NOMO-1 treated with DMSO at 0.1 percent for 48 hours (cell line): ENCODE measurements around the gene ODAM.
"Not testable (repeated sequence)": the region's sequence is repeated elsewhere in the genome, so short reads cannot be mapped to it uniquely, and the experiment has no call there.

ENCODE experiments used
- DNase-seq: peaks from one replicate; lab custom pipeline; 2025; ENCODE audit not compliant: unreplicated experiment; lab: John Stamatoyannopoulos, UW

The ODAM gene

DNA sequence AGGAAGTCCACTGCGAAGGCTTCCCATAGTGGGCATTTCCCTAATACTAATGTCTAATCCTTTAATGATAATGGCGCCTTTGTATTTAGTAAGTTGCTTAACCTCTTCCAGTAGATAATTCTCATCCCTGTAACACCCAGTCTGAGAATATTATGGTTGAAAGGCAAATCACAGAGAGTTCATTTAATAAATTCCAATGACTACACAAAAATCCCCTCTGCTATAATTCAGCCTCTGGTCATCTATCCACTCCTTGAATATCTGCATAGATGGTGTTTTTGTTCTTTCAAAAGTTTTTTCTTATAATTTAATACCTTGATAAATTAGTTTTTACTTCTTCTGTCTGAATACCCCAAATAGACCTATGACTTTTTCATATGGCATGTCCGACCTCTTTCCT, 25.9 kb downstream of the ODAM start:
- not testable (repeated sequence) for DNase-seq

DNA sequence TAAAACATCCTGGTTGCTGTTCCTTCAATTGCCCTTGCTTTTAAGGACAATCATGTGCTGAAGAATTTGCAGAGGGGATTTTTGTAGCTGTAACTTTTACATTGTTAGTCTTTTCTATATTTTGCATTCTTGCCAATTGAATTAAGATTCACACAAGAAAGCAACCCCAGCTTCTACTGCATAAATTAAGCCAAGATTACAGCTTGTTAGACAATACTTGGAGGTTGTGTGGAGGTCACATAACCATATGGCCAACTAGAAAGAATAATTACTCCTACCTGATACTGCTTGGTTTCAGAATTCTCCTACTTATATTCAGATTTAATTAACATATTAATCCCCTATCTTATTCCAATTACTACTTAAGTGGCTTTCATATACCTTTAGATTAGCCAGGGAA, 26.3 kb downstream of the ODAM start:
- not testable (repeated sequence) for DNase-seq

DNA sequence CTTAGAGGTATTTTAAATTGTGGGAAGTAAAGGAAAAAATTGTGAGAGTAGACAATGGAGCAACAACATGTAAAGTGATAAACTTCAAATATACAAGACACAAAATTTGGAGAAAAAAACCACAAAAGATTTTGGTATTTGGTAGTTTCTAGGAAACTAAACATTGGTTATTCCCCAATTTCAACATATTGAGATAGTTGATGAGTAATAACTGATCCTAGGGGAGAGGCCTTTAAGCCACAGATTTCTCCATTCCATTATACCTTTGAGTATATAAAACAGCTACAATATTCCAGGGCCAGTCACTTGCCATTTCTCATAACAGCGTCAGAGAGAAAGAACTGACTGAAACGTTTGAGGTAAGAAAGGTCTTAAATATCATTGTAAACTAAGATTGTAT, 30.3 kb downstream of the ODAM start, which contains the start of gene FDCSP:
Gene FDCSP (plus strand): TSS at position 301 of the 400 bp plus-strand sequence. CDS start 5,071 bp downstream, outside the sequence.
- no peak for DNase-seq

DNA sequence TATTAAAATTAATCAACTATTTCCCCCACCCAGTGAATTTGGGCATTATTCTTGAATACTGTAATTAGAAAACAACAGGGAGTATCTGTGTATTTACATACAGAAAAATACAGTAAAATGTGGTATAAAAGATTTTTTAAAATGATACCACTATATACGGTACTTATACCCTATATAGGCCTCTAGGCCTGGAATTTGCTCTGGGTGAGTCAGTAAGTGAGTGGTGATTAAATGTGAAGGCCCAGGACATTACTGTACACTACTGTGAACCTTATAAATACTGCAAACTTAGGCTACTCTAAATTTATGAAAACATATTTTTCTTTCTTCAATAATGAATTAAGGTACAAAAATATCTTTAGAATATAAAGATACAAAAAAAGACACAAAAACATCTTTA, 40.6 kb downstream of the ODAM start:
- DNase-seq: no peak

DNA sequence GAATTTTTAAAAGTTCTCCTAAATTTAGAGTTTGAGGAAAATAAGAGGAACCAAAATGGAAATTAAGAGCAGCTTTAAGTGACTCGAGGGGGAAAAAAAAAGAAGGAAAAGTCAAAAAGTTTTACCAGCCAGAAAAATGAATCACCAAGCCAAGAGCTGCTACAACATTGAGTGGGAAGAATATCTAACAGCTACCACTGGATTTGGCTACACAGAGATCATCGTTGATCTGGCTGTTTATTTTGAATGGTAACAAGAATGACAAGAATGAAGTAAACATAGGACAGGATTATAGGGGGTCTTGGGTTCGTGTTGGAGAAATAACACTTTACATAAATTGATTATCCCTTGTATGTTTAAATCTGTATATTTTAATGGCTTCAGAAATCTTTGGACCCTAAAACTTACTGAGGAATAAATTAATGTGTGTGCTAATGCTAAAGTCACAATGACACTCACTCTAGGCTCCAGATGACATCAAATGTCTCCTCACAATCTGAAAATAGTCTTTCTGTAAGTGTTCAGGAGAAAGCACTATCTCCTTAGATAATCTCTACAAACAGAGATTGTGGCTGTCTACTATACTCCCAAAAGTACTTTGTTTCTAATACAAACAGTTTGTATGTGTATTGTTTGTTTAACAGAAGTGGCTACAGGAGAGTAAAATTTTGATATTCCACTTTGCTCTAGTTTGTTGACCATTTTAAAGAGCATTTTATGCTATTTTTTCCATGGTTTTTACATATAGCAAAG, 43.8 kb downstream of the ODAM start:
- no peak for DNase-seq

DNA sequence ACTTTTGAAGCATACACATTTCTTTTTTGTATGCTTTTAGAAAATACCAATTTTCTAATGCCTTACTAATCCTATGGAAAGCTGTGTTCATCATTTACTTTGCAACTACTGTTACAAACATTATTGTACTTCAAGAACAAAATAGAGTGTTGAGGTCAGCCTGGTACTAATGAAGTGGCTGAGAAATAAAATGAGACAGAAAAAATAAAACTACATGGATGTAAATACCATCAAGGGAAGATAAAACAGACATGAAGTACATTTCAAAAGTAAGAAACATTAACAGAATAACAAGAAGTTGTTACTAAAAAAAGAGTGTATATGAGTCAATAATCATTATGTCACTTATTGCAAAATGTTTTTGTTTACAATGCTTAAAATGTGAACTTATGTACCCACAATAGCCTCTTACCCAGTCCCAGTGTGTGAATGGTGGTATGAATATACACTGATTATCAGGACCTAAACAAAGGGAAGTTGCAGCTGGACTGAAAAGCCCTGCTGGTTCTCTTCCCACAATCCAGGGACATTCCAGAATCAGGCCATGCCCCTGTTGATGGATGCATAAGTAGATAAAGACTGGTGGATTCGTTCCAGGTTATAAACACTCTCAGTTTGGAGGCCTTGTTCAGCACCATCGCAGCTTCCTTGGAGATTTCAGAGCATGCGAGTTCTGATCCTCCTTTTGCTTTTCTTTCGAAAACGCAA, 44.5 kb downstream of the ODAM start:
- DNase-seq: no peak

DNA sequence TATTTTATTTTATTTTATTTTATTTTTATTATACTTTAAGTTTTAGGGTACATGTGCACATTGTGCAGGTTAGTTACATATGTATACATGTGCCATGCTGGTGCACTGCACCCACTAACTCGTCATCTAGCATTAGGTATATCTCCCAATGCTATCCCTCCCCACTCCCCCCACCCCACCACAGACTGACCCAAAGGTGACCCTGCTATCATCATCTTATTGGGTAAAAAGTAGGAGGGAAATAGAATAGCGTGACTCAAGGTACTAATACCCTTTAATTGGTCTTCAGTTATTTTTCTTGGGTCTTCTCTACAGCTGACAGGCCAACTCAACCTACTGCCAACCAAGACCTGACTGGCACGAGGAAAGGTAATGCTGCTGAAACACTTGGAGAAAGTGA, 46.8 kb downstream of the ODAM start, which contains the start of gene CSN3:
Gene CSN3 (plus strand): TSS at position 301 of the 400 bp plus-strand sequence. CDS start 2,223 bp downstream, outside the sequence.
- DNase-seq: not testable (repeated sequence)

DNA sequence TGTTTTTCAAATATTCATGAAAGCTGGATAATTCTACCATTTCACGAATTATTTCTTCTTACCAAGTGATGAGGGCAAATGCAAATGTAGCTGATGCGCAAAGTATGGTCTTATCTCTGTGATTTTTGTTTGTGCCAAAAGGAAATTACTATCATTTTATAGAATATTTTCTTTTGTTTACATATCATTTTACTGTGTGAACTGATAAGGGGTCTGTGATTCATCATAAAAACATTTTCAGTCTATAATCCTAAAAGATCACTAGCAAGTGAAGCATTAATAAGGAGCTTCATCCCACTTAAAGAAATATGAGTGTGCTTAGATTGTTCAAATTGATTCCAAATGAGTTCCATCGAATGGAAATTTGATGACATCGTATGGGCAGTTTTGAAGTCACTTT, 47.6 kb downstream of the ODAM start:
- no peak for DNase-seq

DNA sequence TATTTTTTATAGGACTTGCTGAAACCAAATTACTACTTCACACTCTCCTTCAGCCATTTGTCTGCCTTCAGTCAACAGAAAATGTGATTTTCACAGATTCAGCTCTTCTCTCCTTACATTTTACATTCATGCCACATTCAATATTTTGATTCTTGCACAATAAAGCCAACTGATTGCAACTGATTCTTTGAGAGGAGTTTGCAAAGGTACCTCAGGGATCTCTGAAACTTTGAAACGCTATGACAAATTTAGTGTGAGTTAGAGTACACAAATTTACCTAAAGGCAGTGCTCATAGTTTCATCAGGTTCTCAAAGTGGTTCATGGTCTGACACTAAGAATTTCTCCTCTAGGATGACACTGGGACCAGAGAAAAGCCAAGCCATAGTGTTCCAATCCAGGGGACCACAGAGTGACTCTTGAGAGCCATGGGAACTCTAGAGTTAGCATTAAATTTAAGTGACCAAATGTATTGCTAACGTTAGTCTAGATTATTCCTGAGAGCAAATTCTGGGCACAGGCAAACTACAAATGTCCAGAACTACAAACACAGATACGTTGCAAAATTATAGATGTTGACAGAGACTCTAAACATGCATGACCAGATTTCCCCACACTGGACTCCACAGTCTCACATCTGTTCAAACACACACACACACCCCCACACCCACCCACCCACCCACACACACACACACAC, 55.9 kb downstream of the ODAM start:
- no peak for DNase-seq

DNA sequence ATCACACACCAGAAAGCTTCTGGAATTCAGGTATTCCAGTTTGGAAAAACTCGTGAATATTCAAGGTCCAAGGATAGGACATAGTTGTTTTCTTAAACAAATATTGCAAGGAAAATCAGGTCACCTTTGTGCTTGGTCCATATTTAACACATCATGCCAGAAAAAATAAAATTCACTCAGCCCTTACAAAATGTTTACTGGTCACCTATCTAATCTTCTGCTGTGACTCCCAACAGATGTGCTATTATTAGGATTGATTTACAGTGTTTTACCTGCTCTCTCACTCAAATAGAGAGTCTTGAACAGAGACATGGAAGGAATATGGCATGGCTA, 56.4 kb downstream of the ODAM start:
- DNase-seq: no peak
